PC-9 (cell line): ENCODE data around the gene ROR2. TPM values are rescaled to one million over a fixed set of nuclear protein-coding genes. Genes with fewer than 3 reads are reported as not detected.
A peak's percentile ranks its signal among the peaks of the same experiment; 100 is the strongest.
"Not testable (repeated sequence)": the region's sequence is repeated elsewhere in the genome, so short reads cannot be mapped to it uniquely, and the experiment has no call there.

ENCODE experiments used
- BruUV-seq: library from RNA; stranded (reverse); fragments of 400-500 nt; replicated peaks from 2 replicates; lab custom pipeline; 2021; lab: Mats Ljungman, UMichigan
- CTCF ChIA-PET: fragments of 300-600 bp; sonication (Branson Sonifier 250); formaldehyde crosslinking; loops from one replicate; lab custom pipeline; 2022; ENCODE audit warnings: antibody characterized with exemption; lab: Charles Lee
- POLR2A ChIA-PET: fragments of 300-600 bp; sonication (Branson Sonifier 250); formaldehyde crosslinking; loops from one replicate; lab custom pipeline; 2022; ENCODE audit warnings: antibody characterized with exemption; ENCODE audit not compliant: unreplicated experiment; lab: Charles Lee
- DNase-seq, 2 experiments: peaks; one replicate each; pipeline versions ENCODE4 v3.0.0 to v3.0.0-alpha.2; 2015 to 2022; ENCODE audit warnings: mixed read lengths in 1 of 2
- H2AFZ ChIP-seq: fragments of 200-600 bp; sonication (generic); 2 replicates; pipeline ENCODE4 v1.8.1; 2017; ENCODE audit warnings: antibody characterized with exemption
- H3F3A ChIP-seq: fragments of 200-600 bp; sonication (generic); 2 replicates; pipeline ENCODE4 v1.8.1; 2017; ENCODE audit warnings: antibody characterized with exemption, mild to moderate bottlenecking, low read depth; ENCODE audit not compliant: insufficient read depth
- H3K27ac ChIP-seq: fragments of 200-600 bp; sonication (generic); 2 replicates; pipeline ENCODE4 v1.6.1; 2016; ENCODE audit warnings: mixed run types
- H3K27me3 ChIP-seq: fragments of 200-600 bp; sonication (generic); 2 replicates; pipeline ENCODE4 v1.6.1; 2016; ENCODE audit warnings: low read depth, mixed run types; ENCODE audit not compliant: insufficient read depth
- H3K36me3 ChIP-seq: fragments of 200-600 bp; sonication (generic); 2 replicates; pipeline ENCODE4 v1.6.1; 2016; ENCODE audit warnings: low read depth, mixed run types
- H3K4me1 ChIP-seq: fragments of 200-600 bp; sonication (generic); replicated peaks from 2 replicates; pipeline ENCODE4 v1.6.1; 2016; ENCODE audit warnings: mixed run types; ENCODE audit not compliant: insufficient read depth
- H3K4me2 ChIP-seq: fragments of 200-600 bp; sonication (generic); 2 replicates; pipeline ENCODE4 v1.6.1; 2017; ENCODE audit warnings: mixed run types
- H3K4me3 ChIP-seq: fragments of 200-600 bp; sonication (generic); 2 replicates; pipeline ENCODE4 v1.6.1; 2016; ENCODE audit warnings: mixed run types
- H3K79me2 ChIP-seq: fragments of 200-600 bp; sonication (generic); 2 replicates; pipeline ENCODE4 v1.6.1; 2017; ENCODE audit warnings: low read depth, mixed run types
- H3K9me2 ChIP-seq: fragments of 200-600 bp; sonication (generic); 2 replicates; pipeline ENCODE4 v1.8.1; 2017; ENCODE audit warnings: mild to moderate bottlenecking; ENCODE audit not compliant: insufficient read depth
- H3K9me3 ChIP-seq: fragments of 200-600 bp; sonication (generic); 2 replicates; pipeline ENCODE4 v1.8.1; 2016; ENCODE audit warnings: low read depth; ENCODE audit not compliant: insufficient read depth
- H4K20me1 ChIP-seq: fragments of 200-600 bp; sonication (generic); 2 replicates; pipeline ENCODE4 v1.8.1; 2017; ENCODE audit not compliant: insufficient read depth
- EZH2 ChIP-seq: fragments of 200-600 bp; sonication (generic); IDR thresholded peaks from 2 replicates; pipeline ENCODE4 v1.8.0; 2017; ENCODE audit warnings: antibody characterized with exemption, low read depth
- intact Hi-C: fragments of 100-400 bp; cut with micrococcal nuclease; formaldehyde crosslinking; loops from one replicate; pipeline ENCODE4 v1.10.0; 2022; ENCODE audit not compliant: unreplicated experiment
- total RNA-seq: library from RNA; stranded (reverse); gene quantifications from 2 replicates; pipeline ENCODE4 v1.2.3, GENCODE V29; 2021
- TF ChIP-seq, protein P1 (sequence below): fragments of 200-600 bp; sonication (generic); conservative IDR thresholded peaks from 2 replicates; pipeline ENCODE4 v1.6.1; 2017; ENCODE audit warnings: mixed run types, antibody characterized with exemption, mild to moderate bottlenecking, moderate library complexity

Gene ROR2
- total RNA-seq, 1 experiment from 2014 or later: not detected

DNA sequence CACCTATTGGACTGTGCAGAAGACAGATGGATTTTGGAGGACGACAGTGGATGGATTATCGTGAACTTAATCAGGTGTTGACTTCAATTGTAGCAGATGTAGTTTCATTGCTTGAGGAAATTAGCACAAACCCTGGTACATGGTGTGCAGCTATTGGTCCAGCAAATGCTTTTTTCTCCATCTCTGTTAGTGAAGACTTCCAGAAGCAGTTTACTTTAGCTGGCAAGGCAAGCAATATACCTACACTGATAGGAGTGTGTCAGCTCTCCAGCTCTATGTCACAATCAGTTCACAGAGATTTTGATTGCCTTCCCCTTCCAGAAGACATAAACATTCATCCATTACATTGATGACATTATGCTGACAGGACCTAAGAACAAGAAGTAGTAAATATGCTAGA is 35.7 kb upstream of the ROR2 start:
- H3K4me3 ChIP-seq: no peak overlapping the region
- TF ChIP-seq, protein P1, sequence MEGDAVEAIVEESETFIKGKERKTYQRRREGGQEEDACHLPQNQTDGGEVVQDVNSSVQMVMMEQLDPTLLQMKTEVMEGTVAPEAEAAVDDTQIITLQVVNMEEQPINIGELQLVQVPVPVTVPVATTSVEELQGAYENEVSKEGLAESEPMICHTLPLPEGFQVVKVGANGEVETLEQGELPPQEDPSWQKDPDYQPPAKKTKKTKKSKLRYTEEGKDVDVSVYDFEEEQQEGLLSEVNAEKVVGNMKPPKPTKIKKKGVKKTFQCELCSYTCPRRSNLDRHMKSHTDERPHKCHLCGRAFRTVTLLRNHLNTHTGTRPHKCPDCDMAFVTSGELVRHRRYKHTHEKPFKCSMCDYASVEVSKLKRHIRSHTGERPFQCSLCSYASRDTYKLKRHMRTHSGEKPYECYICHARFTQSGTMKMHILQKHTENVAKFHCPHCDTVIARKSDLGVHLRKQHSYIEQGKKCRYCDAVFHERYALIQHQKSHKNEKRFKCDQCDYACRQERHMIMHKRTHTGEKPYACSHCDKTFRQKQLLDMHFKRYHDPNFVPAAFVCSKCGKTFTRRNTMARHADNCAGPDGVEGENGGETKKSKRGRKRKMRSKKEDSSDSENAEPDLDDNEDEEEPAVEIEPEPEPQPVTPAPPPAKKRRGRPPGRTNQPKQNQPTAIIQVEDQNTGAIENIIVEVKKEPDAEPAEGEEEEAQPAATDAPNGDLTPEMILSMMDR: no peak
- TF ChIP-seq EZH2: no peak
- H3K79me2 ChIP-seq: no peaks in the 10 kb centered on the region
- H3K9me3 ChIP-seq: no peaks in the 10 kb centered on the region
- H3K4me1 ChIP-seq: no peaks in the 10 kb centered on the region
- DNase-seq: no peak
- H3K27me3 ChIP-seq: peaks cover 28% of the 10 kb centered on the region; the same call in 1 of the 2 replicates
- H3K36me3 ChIP-seq: no peaks in the 10 kb centered on the region
- no peaks in the 10 kb centered on the region for H4K20me1 ChIP-seq
- no peak overlapping the region for H2AFZ ChIP-seq
- H3K9me2 ChIP-seq: no peaks in the 10 kb centered on the region
- intact Hi-C loops: no loop called here
- CTCF ChIA-PET: no interaction called here
- no peak overlapping the region for H3K4me2 ChIP-seq
- POLR2A ChIA-PET: no interaction called here
- no peak overlapping the region for H3K27ac ChIP-seq
- BruUV-seq: no TSS peak
- no peaks in the 10 kb centered on the region for H3F3A ChIP-seq

DNA sequence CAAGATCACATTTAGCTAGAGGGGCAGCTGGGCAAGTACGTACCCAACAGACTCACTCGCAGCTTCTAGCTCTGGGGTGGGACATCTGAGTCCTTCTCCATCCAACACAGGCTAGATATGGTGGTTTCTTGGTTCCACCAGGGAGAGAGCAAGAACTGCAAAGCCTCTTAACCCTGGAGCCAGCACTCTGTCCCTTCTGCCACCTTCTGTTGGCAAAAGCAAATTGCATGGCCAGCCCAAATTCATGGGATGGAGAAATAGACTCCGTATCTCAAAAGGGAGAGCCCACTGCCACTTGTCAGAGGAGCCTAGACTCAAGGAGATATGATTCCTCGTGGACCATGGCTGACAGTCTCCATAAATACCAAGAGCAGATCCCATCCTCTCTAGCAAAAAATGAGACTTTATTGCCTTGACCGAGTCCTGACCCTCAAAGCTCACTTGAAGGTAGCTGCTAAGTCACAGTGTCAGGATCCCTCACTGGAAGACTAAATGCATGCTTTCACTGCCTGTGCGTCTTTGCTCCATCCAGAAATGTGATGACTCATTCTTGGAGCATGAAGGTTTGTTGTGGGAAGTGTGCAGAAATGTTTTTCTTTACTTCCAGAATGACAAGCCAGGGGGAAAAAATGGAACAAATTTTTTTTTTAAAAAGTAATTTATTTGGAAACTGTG is 28.8 kb upstream of the ROR2 start:
- no peaks in the 10 kb centered on the region for H3K9me2 ChIP-seq
- DNase-seq: peak in 1 of 2 experiments; percentile 12
- no peaks in the 10 kb centered on the region for H3K79me2 ChIP-seq
- peaks cover 20% of the 10 kb centered on the region; the same call in 1 of the 2 replicates for H3K27me3 ChIP-seq
- H3K9me3 ChIP-seq: no peaks in the 10 kb centered on the region
- no peaks in the 10 kb centered on the region for H3F3A ChIP-seq
- H3K4me2 ChIP-seq: no peak overlapping the region
- ChIA-PET CTCF (no interaction called here), POLR2A (no interaction called here)
- no TSS peak for BruUV-seq
- H3K4me3 ChIP-seq: no peak overlapping the region
- no peaks in the 10 kb centered on the region for H4K20me1 ChIP-seq
- H2AFZ ChIP-seq: no peak overlapping the region
- no peak overlapping the region for H3K27ac ChIP-seq
- TF ChIP-seq EZH2: no peak
- TF ChIP-seq, protein P1: peak; percentile 37; the same call in 1 of the 2 replicates
- intact Hi-C loops: no loop called here
- no peaks in the 10 kb centered on the region for H3K36me3 ChIP-seq
- no peaks in the 10 kb centered on the region for H3K4me1 ChIP-seq

DNA sequence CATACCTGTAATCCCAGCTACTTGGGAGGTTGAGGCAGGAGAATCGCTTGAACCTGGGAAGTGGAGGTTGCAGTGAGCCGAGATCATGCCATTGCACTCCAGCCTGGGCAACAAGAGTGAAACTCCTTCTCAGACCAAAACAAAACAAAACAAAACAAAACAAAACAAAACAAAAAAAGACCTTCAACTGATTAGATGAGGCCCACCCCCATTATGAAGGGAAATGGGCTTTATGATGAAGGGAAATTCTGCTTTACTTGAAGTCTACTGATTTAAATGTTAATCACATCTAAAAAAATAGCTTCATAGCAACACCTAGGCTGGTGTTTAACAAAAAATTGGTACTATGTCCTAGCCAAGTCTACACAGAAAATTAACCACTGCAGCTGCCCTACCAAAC is 25.2 kb upstream of the ROR2 start:
- H2AFZ ChIP-seq, H3K4me3 ChIP-seq, H3F3A ChIP-seq, POLR2A ChIA-PET, DNase-seq, H3K9me2 ChIP-seq, H3K27ac ChIP-seq, H3K4me1 ChIP-seq, BruUV-seq, H3K4me2 ChIP-seq, H3K36me3 ChIP-seq, CTCF ChIA-PET, intact Hi-C loops, H3K79me2 ChIP-seq, H4K20me1 ChIP-seq, H3K9me3 ChIP-seq: not testable (repeated sequence)
- peaks cover 39% of the 10 kb centered on the region for H3K27me3 ChIP-seq

DNA sequence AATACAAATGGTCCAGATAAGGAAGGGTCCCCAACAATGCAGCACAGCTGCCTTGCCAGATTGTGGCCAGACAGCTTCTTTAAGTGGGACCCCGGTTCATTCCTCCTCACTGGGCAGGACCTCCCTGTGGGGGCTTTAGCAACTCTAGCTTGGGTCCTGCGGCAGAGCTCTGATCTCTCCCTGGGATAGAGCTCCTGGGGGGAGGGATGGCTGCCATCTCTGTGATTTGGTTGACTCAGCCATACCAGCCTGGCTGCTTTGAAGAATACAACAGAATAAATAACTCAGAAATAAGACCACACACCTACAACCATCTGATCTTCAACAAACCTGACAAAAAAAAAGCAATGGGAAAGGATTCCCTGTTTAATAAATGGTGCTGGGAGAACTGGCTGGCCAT is 22.7 kb upstream of the ROR2 start:
- H3F3A ChIP-seq: no peaks in the 10 kb centered on the region
- peaks cover 55% of the 10 kb centered on the region for H3K27me3 ChIP-seq
- TF ChIP-seq, protein P1: no peak
- TF ChIP-seq EZH2: no peak
- H4K20me1 ChIP-seq: no peaks in the 10 kb centered on the region
- no peak overlapping the region for H3K27ac ChIP-seq
- no peaks in the 10 kb centered on the region for H3K79me2 ChIP-seq
- POLR2A ChIA-PET: no interaction called here
- no peaks in the 10 kb centered on the region for H3K4me1 ChIP-seq
- no peaks in the 10 kb centered on the region for H3K9me2 ChIP-seq
- DNase-seq: no peak
- BruUV-seq: no TSS peak
- no peak overlapping the region for H2AFZ ChIP-seq
- CTCF ChIA-PET: no interaction called here
- H3K36me3 ChIP-seq: no peaks in the 10 kb centered on the region
- H3K4me3 ChIP-seq: no peak overlapping the region
- intact Hi-C loops: no loop called here
- no peaks in the 10 kb centered on the region for H3K9me3 ChIP-seq
- no peak overlapping the region for H3K4me2 ChIP-seq
